Measurements from ENCODE around the gene GYG2. TPM values are rescaled to one million over a fixed set of nuclear protein-coding genes. Genes with fewer than 3 reads are reported as not detected.

Gene GYG2
- total RNA-seq, 1 experiment from 2014 or later, result 0.58 TPM

DNA sequence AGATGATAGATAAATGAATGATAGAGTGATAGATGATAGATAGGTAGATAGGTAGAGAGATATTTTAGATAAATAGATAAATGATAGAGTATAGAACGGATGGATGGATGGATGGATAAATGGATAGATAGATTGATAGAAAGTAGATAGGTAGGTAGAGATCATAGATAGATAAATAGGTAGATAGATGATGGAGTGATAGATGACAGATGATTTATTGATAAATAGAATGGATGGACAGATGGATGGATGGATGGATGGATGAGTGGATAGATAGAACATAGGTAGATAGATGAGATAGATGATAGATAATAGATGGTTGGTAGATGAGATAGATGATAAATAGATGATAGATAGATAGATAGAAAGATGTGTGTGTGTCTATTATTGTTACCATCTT lies 50.9 kb downstream of the GYG2 start:
- Histone ChIP-seq H3K4me3 (ENCODE audit: low read length) (no peak overlapping the region), H2AFZ (ENCODE audit: low read length) (no peak overlapping the region), H3K27me3 (ENCODE audit: low read length) (no peaks in the 10 kb centered on the region; the same call in 1 of the 2 replicates), H3F3A (ENCODE audit: low read length, unreplicated experiment) (no peaks in the 10 kb centered on the region), H3K9me2 (replicated peaks; ENCODE audit: low read length) (no peaks in the 10 kb centered on the region), H3K4me1 (ENCODE audit: insufficient read depth, low read length) (no peaks in the 10 kb centered on the region), H3K79me2 (ENCODE audit: low read length) (no peaks in the 10 kb centered on the region), H3K36me3 (ENCODE audit: low read depth, low read length) (no peaks in the 10 kb centered on the region), H3K9me3 (ENCODE audit: low read length) (no peaks in the 10 kb centered on the region), H3K27ac (ENCODE audit: low read length) (no peak overlapping the region), H3K4me2 (ENCODE audit: low read length) (no peak overlapping the region), H4K20me1 (ENCODE audit: low read length) (no peaks in the 10 kb centered on the region), H3K9ac (ENCODE audit: low read length) (no peak overlapping the region)
- POLR2A ChIA-PET (ENCODE audit: unreplicated experiment), result no interaction called here
- CTCF ChIA-PET, result no interaction called here
- TF ChIP-seq CTCF (conservative IDR thresholded peaks at IDR 0.05; ENCODE audit: low read depth, low read length) (no peak), EZH2phosphoT487 (IDR thresholded peaks at IDR 0.05; ENCODE audit: borderline replicate concordance, low read length) (no peak), EZH2 (IDR thresholded peaks at IDR 0.05; ENCODE audit: low read length, unreplicated experiment) (no peak)
- intact Hi-C loops (cut with micrococcal nuclease), result no loop called here
- ATAC-seq (no peak), DNase-seq (no peak)
- no TSS peak for BruUV-seq (replicated peaks)

DNA sequence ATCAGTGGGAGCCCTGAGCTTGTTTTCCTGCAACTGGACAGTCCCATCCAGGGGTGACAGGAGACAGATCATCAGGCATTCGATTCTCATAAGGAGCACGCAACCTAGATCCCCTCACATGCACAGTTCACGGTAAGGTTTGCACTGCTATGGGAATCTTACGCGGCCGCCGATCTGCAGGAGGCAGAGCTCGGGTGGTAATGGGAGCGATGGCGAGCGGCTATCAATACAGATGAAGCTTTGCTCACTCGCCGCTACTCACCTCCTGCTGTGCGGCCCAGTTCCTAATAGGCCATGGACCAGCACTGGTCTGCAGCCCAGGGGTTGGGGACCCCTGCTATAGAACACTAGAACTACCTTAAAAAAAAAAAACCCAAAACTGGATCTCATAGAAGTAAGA lies 55.0 kb downstream of the GYG2 start:
- intact Hi-C loops (cut with micrococcal nuclease), result no loop called here

GRCh38 chrX:2888309-2888708 lies 59.6 kb downstream of the GYG2 start:
- H3K9ac ChIP-seq (ENCODE audit: low read length), result no peak overlapping the region
- intact Hi-C loops (cut with micrococcal nuclease), result no loop called here

More for the DNA sequence above, 55.0 kb downstream of the GYG2 start:
- ChIA-PET POLR2A (ENCODE audit: unreplicated experiment) (no interaction called here), CTCF (no interaction called here)
- H3K4me1 ChIP-seq (ENCODE audit: insufficient read depth, low read length), result no peaks in the 10 kb centered on the region
- no peak overlapping the region for H3K27ac ChIP-seq (ENCODE audit: low read length)
- H3K36me3 ChIP-seq (ENCODE audit: low read depth, low read length), result no peaks in the 10 kb centered on the region
- no peaks in the 10 kb centered on the region for H4K20me1 ChIP-seq (ENCODE audit: low read length)
- no peaks in the 10 kb centered on the region; the same call in 1 of the 2 replicates for H3K27me3 ChIP-seq (ENCODE audit: low read length)
- no peak for ATAC-seq
- H3K4me2 ChIP-seq (ENCODE audit: low read length), result no peak overlapping the region
- no peaks in the 10 kb centered on the region for H3K79me2 ChIP-seq (ENCODE audit: low read length)
- TF ChIP-seq CTCF (conservative IDR thresholded peaks at IDR 0.05; ENCODE audit: low read depth, low read length), result no peak
- TF ChIP-seq EZH2 (IDR thresholded peaks at IDR 0.05; ENCODE audit: low read length, unreplicated experiment), result no peak
- TF ChIP-seq EZH2phosphoT487 (IDR thresholded peaks at IDR 0.05; ENCODE audit: borderline replicate concordance, low read length), result no peak
- no peak for DNase-seq
- H3K9ac ChIP-seq (ENCODE audit: low read length), result no peak overlapping the region
- no peak overlapping the region for H3K4me3 ChIP-seq (ENCODE audit: low read length)
- BruUV-seq (replicated peaks), result no TSS peak
- no peaks in the 10 kb centered on the region for H3K9me3 ChIP-seq (ENCODE audit: low read length)
- H3F3A ChIP-seq (ENCODE audit: low read length, unreplicated experiment), result no peaks in the 10 kb centered on the region
- H3K9me2 ChIP-seq (replicated peaks; ENCODE audit: low read length), result no peaks in the 10 kb centered on the region
- no peak overlapping the region for H2AFZ ChIP-seq (ENCODE audit: low read length)

More at GRCh38 chrX:2888309-2888708, 59.6 kb downstream of the GYG2 start:
- no peaks in the 10 kb centered on the region for H3K79me2 ChIP-seq (ENCODE audit: low read length)
- H4K20me1 ChIP-seq (ENCODE audit: low read length), result no peaks in the 10 kb centered on the region
- H3K9me2 ChIP-seq (replicated peaks; ENCODE audit: low read length), result no peaks in the 10 kb centered on the region
- no peak overlapping the region for H3K4me3 ChIP-seq (ENCODE audit: low read length)
- no peaks in the 10 kb centered on the region for H3K27me3 ChIP-seq (ENCODE audit: low read length)
- H3K4me2 ChIP-seq (ENCODE audit: low read length), result no peak overlapping the region
- no peaks in the 10 kb centered on the region for H3F3A ChIP-seq (ENCODE audit: low read length, unreplicated experiment)
- TF ChIP-seq EZH2phosphoT487 (IDR thresholded peaks at IDR 0.05; ENCODE audit: borderline replicate concordance, low read length) (no peak), EZH2 (IDR thresholded peaks at IDR 0.05; ENCODE audit: low read length, unreplicated experiment) (no peak), CTCF (conservative IDR thresholded peaks at IDR 0.05; ENCODE audit: low read depth, low read length) (no peak)
- H3K27ac ChIP-seq (ENCODE audit: low read length), result no peak overlapping the region
- ChIA-PET POLR2A (ENCODE audit: unreplicated experiment) (no interaction called here), CTCF (no interaction called here)
- H3K4me1 ChIP-seq (ENCODE audit: insufficient read depth, low read length), result no peaks in the 10 kb centered on the region
- H2AFZ ChIP-seq (ENCODE audit: low read length), result no peak overlapping the region
- H3K36me3 ChIP-seq (ENCODE audit: low read depth, low read length), result no peaks in the 10 kb centered on the region
- no peaks in the 10 kb centered on the region for H3K9me3 ChIP-seq (ENCODE audit: low read length)
- no peak for DNase-seq
- BruUV-seq (replicated peaks), result no TSS peak
- ATAC-seq, result no peak

All from PC-3 (cell line).